GM12874 (cell line): ENCODE results near the gene GLCE.

Source experiments
- CTCF ChIP-seq: IDR thresholded peaks from 2 replicates; pipeline ENCODE4 v1.5.1; 2011; ENCODE audit warnings: low read depth, mild to moderate bottlenecking, control low read depth, low read length, moderate library complexity; ENCODE audit not compliant: insufficient read depth

Gene GLCE

GRCh38 chr15:69154078-69154477, 6.4 kb upstream of the GLCE start:
- no peak for TF ChIP-seq CTCF

GRCh38 chr15:69154684-69155083, 5.8 kb upstream of the GLCE start:
- no peak for TF ChIP-seq CTCF

DNA sequence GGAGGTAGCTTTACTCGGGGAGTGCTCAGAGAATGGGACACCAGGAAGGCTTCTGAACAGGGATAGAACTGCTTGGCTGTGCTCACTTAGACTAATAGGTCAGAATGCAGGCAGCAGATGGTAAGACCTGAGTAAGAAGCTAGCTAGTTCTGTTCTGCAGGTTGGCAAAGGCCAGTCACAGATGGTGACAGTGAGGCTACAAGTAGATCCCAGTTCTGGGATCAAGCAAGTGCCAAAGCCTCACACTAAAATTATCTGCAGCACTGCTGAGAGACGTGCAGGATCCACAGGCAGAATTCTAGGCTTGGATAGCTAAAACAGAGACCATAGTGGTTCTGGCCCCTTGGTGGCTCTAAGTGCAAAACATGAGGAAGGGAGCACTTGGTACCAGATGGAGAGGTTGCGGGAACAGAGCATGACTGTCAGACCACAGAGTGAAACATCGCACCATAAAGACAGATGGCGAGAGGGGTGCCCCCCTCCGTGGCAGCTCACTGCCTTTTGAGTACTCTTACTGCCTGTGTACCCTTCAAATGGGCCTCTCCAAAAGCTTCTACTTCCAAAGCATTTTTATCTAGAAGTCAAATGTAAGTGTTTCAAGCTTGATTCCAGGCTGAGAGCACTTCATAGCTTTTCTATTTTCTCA, 3.6 kb upstream of the GLCE start:
- TF ChIP-seq CTCF: no peak

- TF ChIP-seq CTCF: no peak
Measured at GRCh38 chr15:69158201-69158842, 2.1 kb upstream of the GLCE start.

- TF ChIP-seq CTCF: no peak
Measured at GRCh38 chr15:69158843-69159240, 1.6 kb upstream of the GLCE start.

DNA sequence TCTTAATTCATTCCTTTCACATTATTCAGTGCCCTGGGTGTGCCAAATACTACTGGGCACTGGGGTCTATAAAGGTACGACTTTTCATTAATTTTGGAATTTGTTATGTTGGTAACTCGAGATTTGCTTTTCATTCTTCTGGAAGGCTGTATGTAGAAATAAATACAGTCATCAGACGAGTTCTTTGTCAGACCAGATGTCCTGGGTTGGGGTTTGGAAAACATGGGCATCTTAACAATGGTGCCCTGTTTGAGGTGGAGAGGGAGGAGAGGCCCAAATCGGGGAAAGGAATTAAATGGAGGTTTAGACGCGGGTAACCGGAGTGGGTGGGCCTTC, 662 bp upstream of the GLCE start:
- no peak for TF ChIP-seq CTCF

DNA sequence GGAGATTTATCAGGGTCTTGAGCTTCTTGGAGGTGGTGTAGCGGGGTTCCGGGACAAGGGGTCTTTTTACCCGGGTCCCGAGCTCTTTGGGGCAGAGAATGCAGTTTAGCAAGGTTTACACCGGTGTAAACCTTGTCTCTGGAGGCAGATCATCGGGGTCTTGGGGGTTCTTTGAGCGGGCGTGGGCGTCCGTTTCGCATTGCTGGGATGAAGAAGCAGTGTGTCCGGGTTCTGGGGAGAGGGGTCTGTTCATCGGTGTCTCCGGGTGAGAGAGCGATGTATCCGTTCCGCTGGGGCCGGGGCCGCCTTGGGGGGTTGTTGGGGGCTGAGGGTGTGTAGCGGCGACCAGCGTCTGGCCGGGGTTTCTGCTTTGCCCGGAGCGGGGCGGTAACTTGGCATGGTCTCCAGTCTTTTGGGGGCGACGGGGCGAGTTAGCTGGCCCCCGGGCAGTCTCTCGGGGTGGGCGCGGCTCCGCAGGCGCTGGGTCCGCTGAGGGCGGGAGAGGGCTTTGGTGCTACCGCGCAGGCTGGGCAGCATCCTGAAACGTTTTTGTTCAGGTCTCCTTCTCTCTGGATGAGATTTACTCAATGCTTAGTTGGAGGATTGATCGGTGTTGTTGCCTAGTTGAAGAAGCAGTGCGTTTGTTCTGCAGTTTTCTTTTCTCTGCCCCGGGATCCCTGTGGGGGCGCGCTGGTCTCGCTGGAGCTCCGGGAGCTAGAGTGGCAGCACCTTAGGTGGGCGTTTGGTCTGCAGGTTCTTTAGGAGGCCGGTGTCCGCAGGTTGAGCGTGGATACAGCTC, 843 bp downstream of the GLCE start:
- TF ChIP-seq CTCF: 0 out of 2 replicates have a peak, but pooled peaks have one; percentile 11
